Suprapubic skin (tissue), 4 donors: ENCODE data around the gene HDAC2. TPM values are rescaled to one million over a fixed set of nuclear protein-coding genes. Genes with fewer than 3 reads are reported as not detected.
A peak's percentile ranks its signal among the peaks of the same experiment; 100 is the strongest.
"Not testable (repeated sequence)": the region's sequence is repeated elsewhere in the genome, so short reads cannot be mapped to it uniquely, and the experiment has no call there.

ENCODE experiments used
- DNase-seq, 2 donors: peaks; one replicate each; pipeline ENCODE4 v3.0.0-alpha.2; 2019; ENCODE audit warnings: low spot score in 2 of 2
- H3K27ac ChIP-seq: fragments of 200-600 bp; sonication (generic); one replicate; pipeline ENCODE4 v1.5.1; 2019
- H3K27me3 ChIP-seq: fragments of 200-600 bp; sonication (generic); one replicate; pipeline ENCODE4 v1.5.1; 2019
- H3K36me3 ChIP-seq: fragments of 200-600 bp; sonication (generic); one replicate; pipeline ENCODE4 v1.5.1; 2019
- H3K4me1 ChIP-seq: fragments of 200-600 bp; sonication (generic); one replicate; pipeline ENCODE4 v1.5.1; 2019
- H3K4me3 ChIP-seq: fragments of 200-600 bp; sonication (generic); one replicate; pipeline ENCODE4 v1.5.1; 2019; ENCODE audit warnings: mild to moderate bottlenecking
- H3K9me3 ChIP-seq: fragments of 200-600 bp; sonication (generic); one replicate; pipeline ENCODE4 v1.5.1; 2019
- CTCF ChIP-seq, 2 donors: fragments of 200-600 bp in 1 of 2; fragments of 450-650 bp in 1 of 2; sonication (generic) in 1 of 2; IDR thresholded peaks; one replicate each; pipeline ENCODE4 v1.5.1; 2016 to 2019; ENCODE audit warnings: antibody characterized with exemption in 2 of 2, mild to moderate bottlenecking in 1 of 2, moderate library complexity in 1 of 2
- EP300 ChIP-seq: sonication (generic); formaldehyde crosslinking; IDR thresholded peaks from one replicate; pipeline ENCODE4 v1.6.1; 2017; ENCODE audit warnings: antibody characterized with exemption
- POLR2A ChIP-seq, 2 donors: fragments of 450-650 bp; IDR thresholded peaks; one replicate each; pipeline ENCODE4 v1.6.1; 2017; ENCODE audit warnings: antibody characterized with exemption in 2 of 2, mild to moderate bottlenecking in 2 of 2, moderate library complexity in 2 of 2
- POLR2AphosphoS5 ChIP-seq, 3 donors: sonication (generic); formaldehyde crosslinking; IDR thresholded peaks; one replicate each; pipeline ENCODE4 v1.6.1; 2017; ENCODE audit warnings: antibody characterized with exemption in 3 of 3
- WGBS: methylation state at CpG from one replicate; pipeline ENCODE4 v1.1.5; 2018; 5-methylcytosine and 5-hydroxymethylcytosine counted together
- total RNA-seq, 4 donors: library from RNA; depleted of rRNA; stranded (reverse); fragments of >200 nt; gene quantifications; one replicate each; pipeline ENCODE4 v1.1.0, GENCODE V29; 2016

Gene HDAC2
- total RNA-seq, 4 donors from 2014 or later, result 36.1 to 73.9 (median 46.9) TPM

GRCh38 chr6:113939825-113940224 is 31.1 kb downstream of the HDAC2 start:
- no peak for DNase-seq
- Histone ChIP-seq H3K4me3 (no peak overlapping the region), H3K36me3 (peaks cover 54% of the 10 kb centered on the region)

GRCh38 chr6:113936093-113936934 is 34.6 kb downstream of the HDAC2 start:
- H3K36me3 ChIP-seq, result peaks cover 23% of the 10 kb centered on the region

More at GRCh38 chr6:113939825-113940224, 31.1 kb downstream of the HDAC2 start:
- TF ChIP-seq CTCF (IDR thresholded peaks at IDR 0.05) (no peak), POLR2AphosphoS5 (IDR thresholded peaks at IDR 0.05) (no peak), EP300 (no peak), POLR2A (IDR thresholded peaks at IDR 0.05) (no peak)
- Histone ChIP-seq H3K27ac (no peak overlapping the region), H3K4me1 (no peaks in the 10 kb centered on the region), H3K9me3 (no peaks in the 10 kb centered on the region), H3K27me3 (no peaks in the 10 kb centered on the region)

GRCh38 chr6:113934101-113934500 is 36.8 kb downstream of the HDAC2 start:
- Histone ChIP-seq H3K9me3 (no peaks in the 10 kb centered on the region), H3K36me3 (peaks cover 9% of the 10 kb centered on the region), H3K27ac (no peak overlapping the region), H3K27me3 (no peaks in the 10 kb centered on the region), H3K4me3 (no peak overlapping the region), H3K4me1 (no peaks in the 10 kb centered on the region)
- no peak for DNase-seq
- WGBS, result 91% methylated on average over 2 of the region's 2 CpGs
- TF ChIP-seq CTCF (IDR thresholded peaks at IDR 0.05), result no peak
- TF ChIP-seq POLR2AphosphoS5 (IDR thresholded peaks at IDR 0.05), result no peak
- TF ChIP-seq POLR2A (IDR thresholded peaks at IDR 0.05), result no peak
- no peak for TF ChIP-seq EP300

More at GRCh38 chr6:113936093-113936934, 34.6 kb downstream of the HDAC2 start:
- Histone ChIP-seq H3K4me1 (no peaks in the 10 kb centered on the region), H3K9me3 (no peaks in the 10 kb centered on the region), H3K27me3 (no peaks in the 10 kb centered on the region), H3K27ac (no peak overlapping the region), H3K4me3 (no peak overlapping the region)
- TF ChIP-seq EP300 (no peak), CTCF (IDR thresholded peaks at IDR 0.05) (peak; percentile 65 to 71)
- WGBS, result 82% methylated on average over 6 of the region's 6 CpGs
- no peak for DNase-seq

- WGBS, result 88% methylated on average over 11 of the region's 23 CpGs
Measured at GRCh38 chr6:113931907-113932306, 39.0 kb downstream of the HDAC2 start.

GRCh38 chr6:113930183-113930582 is 40.8 kb downstream of the HDAC2 start:
- H3K36me3 ChIP-seq, result no peaks in the 10 kb centered on the region
- no peak overlapping the region for H3K27ac ChIP-seq
- DNase-seq, result no peak
- no peak for TF ChIP-seq POLR2AphosphoS5 (IDR thresholded peaks at IDR 0.05)
- no peak for TF ChIP-seq POLR2A (IDR thresholded peaks at IDR 0.05)
- no peak for TF ChIP-seq EP300
- no peak for TF ChIP-seq CTCF (IDR thresholded peaks at IDR 0.05)
- no peak overlapping the region for H3K4me3 ChIP-seq
- no peaks in the 10 kb centered on the region for H3K4me1 ChIP-seq
- H3K27me3 ChIP-seq, result no peaks in the 10 kb centered on the region
- no peaks in the 10 kb centered on the region for H3K9me3 ChIP-seq

More at GRCh38 chr6:113931907-113932306, 39.0 kb downstream of the HDAC2 start:
- H3K27ac ChIP-seq, H3K4me3 ChIP-seq, H3K27me3 ChIP-seq, H3K36me3 ChIP-seq, H3K9me3 ChIP-seq, H3K4me1 ChIP-seq, DNase-seq: not testable (repeated sequence)
